HG02571 (cell line): ENCODE data around the gene ACY1.
A peak's percentile ranks its signal among the peaks of the same experiment; 100 is the strongest.

Source experiments
- ATAC-seq: cut with Tn5 transposase; IDR thresholded peaks from one replicate; pipeline ENCODE4 v1.9.1; 2021; ENCODE audit warnings: mild to moderate bottlenecking, moderate library complexity; ENCODE audit not compliant: unreplicated experiment

The ACY1 gene

DNA sequence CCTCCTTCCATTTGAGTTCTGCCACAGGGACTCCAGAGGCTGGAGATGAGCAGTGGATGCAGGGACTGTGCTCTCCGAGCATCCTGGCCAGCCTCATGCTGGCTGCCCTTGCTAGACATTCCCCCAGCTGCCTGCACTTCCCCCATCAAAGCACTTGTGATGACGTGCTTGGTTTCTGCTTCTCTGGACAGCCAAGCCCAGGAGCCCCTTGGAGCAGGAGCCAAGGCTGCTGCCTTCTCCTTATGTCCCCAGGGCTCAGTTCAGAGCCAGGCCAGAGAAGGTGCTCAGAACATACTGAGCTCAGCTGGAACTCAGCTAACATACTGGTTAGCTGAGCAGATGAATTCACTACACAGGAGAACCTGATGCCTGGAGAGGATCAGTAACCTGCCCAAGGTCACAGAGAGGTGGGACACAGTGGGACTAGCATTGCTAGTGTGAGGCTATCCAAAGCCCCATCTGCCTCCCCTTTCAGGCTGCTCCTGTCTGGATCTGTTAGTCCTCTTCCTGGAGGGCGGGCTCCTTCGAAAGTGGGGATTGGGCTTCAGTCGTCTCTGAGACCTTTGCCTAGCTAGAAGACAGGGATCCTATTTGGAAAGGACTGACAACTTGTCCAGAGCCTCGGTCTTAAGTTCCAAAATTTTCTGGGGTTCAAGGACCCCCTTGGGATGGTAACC is 20.3 kb upstream of the ACY1 start:
- ATAC-seq, result no peak

GRCh38 chr3:51963951-51964451 is 19.3 kb upstream of the ACY1 start:
- no peak for ATAC-seq

GRCh38 chr3:51964521-51964920 is 18.8 kb upstream of the ACY1 start:
- no peak for ATAC-seq

DNA sequence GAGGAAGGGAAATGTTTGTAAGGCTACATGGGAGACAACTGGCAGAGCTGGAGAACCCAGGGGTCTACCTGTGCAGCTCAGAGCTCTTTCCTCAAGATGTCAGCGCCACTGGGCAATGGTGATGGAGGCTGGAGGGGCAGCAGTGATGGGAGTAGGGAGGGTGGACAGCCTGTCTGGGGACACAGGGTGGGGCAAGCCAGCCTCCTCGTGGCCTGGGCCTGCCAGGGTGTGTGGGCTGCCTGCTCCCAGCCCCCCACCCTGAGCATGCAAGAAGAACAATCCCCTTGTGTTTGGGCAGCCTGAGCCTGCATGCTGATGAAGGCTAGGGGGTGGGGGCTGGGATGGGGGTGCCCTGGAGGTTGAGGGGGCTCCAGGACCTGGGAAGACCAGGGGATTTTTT is 17.3 kb upstream of the ACY1 start:
- ATAC-seq, result no peak

DNA sequence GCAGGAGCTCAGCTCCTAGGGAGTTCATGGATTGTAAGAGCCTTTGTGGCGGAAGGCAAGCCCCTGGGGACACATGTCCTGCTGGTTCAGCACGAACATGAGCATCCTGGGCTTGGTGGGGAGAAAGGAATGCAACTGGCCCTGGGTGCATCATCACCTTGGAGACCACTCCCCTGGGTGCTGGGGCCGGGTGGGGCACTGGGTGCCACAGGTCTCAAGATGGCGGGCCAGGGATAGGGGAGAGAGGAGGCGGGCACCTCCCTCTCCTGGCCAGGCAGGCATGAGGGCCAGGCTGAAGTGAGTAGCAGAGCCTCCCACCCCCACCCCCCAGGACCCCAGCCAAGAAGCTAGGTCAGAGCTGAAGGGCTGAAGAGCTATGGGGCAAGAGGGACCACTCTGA is 16.8 kb upstream of the ACY1 start:
- ATAC-seq, result no peak

GRCh38 chr3:51966922-51967383 is 16.4 kb upstream of the ACY1 start:
- ATAC-seq, result no peak

GRCh38 chr3:51967384-51968169 is 15.8 kb upstream of the ACY1 start, which contains the start of gene PCBP4:
PCBP4 (minus strand) TSS chr3:51967454; CDS start chr3:51961240, 6,214 bp downstream.
- peak; percentile 48 for ATAC-seq

DNA sequence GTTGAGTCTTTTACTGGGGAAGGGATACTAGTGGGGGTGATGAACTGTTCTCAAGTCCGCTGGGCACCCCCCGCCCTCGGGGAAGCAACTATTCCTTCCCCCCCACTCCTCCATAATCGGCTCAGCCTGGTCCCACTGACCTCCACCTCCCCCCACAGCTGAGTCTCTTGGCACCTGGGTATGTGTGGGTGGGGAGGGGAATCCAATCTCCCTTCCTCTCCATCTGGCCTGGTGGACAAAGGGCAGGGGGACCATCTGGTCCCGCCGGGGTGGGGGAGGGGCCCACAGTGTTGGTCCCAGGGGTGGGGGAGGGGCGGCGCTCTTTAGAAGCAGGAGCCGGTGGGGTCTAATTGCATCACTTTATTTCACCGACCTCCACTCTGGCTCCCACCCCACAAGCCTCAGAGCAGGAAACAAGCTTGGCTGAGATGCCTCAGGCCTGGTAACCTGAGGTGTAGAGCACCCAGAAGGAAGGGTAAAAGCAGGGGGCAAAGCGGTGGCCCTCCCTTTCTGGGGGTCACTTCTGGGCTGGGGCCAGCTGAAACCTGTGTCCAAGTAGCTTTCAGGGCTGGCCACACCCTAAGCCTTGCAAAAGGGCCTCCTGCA is 15.1 kb upstream of the ACY1 start:
- no peak for ATAC-seq

DNA sequence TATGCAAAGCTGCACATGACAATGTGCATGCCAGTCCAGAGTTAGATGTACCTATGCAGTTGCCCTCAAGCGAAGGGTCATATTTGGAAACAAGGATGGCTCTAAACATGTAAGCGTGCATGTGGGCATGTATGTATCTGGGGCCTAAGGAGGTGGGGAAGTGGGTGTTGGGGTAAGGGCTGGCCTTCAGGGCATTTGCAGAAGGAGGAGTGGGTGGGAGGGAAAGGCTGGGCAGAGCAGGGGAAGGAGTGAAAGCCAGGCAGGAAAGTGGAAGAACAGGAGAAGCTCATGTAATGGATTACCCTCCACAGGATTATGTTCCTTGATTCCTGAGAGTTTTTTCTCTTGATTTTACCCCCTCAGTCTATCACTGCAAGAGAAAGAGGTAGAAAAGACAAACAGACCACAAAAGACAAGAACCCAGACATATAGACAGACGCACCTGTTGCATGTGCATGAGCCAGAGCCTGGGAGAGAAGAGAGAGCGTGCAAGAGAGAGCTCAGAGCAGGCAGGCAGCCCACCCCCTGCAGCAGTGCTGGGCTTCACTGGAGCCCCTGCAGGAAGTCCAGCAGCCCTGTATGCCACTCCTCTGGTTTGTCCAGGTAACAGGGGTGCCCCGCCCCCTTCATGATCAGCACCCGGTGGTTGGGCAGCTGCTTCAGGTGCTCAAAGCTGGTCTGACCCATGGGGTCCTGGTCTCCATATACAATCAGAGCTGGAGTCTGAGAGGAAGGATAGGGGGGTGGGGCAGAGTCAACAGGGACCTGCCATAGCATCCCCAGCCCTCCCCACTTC is 14.3 kb upstream of the ACY1 start:
- ATAC-seq, result no peak

DNA sequence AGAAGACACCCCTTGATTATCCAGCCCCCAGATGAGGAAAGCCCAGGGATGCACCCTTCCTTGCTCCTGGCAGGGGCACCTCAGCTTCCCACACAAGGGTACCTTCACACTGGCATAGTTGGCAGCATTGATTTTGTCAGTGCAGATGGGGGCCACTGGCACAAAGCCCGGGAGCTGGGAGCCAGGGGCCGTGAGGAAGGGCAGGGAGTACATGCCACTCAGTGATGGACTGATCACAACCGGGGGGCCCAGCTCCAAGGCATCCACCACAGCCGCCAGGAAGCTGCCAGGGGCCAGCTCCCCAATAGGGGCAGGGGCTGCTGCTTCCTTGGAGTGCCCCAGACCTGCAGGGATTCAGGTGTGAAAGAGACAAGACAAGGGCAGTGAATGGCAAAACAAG is 13.5 kb upstream of the ACY1 start:
- ATAC-seq, result no peak

- ATAC-seq, result no peak
Measured at GRCh38 chr3:51970606-51971300, 12.6 kb upstream of the ACY1 start.

DNA sequence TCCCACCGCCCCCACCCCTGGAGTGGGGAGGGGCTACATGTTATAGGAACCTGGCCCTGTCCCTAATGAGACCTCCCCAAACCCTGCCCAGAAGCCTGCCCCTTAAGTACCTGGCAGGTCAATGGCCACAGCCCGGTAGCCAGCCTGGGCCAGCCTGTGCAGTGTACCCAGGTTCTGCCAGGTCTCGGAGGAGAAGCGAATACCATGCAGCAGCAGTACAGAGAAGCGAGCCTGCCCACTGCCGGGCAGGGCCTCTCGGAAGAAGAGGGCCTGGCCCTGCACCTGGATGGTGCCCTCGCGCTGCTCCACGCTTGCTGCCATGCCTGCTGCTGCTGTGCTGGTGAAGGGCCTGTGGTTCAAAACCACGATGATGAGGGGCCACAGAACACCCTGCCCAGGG is 12.0 kb upstream of the ACY1 start:
- ATAC-seq, result no peak

GRCh38 chr3:51974277-51974962 is 8.9 kb upstream of the ACY1 start:
- peak; percentile 8 for ATAC-seq

DNA sequence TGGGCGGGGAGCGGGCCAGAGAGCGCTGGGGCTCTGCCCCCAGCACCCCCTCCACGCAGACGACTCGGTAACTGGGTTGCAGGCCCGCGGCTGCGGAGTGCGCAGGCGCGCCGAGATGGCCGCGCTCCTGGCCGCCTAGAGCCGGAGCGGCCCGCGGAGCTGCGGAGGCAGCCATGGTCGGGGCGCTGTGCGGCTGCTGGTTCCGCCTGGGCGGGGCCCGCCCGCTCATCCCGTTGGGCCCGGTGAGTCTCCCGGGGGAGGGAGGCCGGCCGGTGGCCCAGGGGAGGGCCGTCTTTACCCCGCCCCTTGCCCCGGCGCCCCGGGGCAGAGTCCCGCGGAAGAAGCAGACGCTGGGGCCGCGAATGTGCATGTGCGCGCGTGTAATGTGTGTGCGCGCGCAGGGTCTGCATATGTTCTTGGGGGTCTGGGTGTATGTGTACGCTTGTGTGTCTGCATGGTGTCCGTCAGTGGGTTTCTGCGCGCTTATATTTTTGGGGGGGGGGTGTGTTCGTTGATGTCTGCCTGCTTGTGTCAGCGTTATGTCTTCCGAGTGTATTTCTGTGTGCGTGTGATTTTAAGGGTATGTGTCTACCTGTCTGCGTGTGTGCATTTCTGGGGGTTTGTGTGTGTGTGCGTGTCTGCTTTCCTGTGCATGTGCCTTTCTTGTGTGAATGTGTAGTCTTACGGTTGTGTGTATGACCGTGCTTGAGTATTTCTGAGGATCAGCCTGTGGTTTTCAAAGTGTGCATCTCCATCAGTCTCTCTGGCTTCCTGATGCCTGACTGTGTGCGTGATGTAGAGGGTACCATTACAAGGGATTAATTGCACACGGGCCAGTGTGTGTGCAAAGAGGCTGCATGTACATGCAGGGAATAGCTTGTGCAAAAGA is 8.1 kb upstream of the ACY1 start, which contains the start of gene ABHD14A:
Gene ABHD14A, plus strand, starts transcription at position 102 of the 889 bp plus-strand sequence. Its CDS starts 72 bp downstream, at position 174.
- no peak for ATAC-seq

- ATAC-seq, result no peak
Measured at GRCh38 chr3:51975852-51976549, 7.3 kb upstream of the ACY1 start.

DNA sequence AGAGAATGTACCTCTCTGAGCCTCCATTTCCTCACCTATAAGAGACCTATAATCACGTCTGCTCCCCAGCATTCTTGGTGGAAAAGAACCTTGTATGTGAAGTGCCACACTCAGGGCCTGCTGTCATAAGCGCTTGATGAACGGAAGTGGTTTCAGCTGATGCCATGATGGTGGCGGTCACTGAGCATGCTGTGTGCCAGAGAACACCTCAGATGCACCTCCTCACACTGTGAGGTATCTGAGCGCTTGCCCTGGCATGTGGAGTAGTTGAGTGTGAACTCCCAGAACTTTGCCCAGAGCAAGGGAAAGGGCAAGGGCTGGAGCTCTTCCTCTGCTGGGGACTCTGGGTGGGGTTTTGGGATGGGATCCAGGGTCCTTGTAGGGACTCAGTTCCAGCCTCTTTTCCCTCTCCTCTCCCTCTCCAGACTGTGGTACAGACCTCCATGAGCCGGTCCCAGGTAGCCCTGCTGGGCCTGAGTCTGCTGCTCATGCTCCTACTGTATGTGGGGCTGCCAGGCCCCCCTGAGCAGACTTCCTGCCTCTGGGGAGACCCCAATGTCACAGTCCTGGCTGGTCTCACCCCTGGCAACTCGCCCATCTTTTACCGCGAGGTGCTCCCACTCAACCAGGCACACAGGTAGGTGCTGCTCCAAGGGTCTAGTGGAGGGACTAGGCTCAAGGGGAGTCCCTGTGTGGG is 5.7 kb upstream of the ACY1 start:
- ATAC-seq, result no peak

DNA sequence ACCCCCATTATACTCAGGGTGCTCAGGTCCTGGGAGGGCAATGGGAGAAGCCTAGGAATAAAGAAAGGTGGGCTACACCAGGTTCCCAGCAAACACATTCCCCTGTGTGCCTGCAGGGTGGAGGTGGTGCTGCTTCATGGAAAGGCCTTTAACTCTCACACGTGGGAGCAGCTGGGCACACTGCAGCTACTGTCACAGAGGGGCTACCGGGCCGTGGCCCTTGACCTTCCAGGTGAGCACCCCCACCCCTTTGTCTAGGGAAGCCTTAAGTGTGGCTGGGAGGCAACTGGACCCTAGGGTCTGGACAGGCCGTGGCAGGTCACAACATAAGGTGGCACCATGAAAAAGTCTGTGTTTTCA is 5.2 kb upstream of the ACY1 start:
- no peak for ATAC-seq
